OCI-LY7 (cell line): ENCODE results near the gene FRRS1. TPM values are rescaled to one million over a fixed set of nuclear protein-coding genes. Genes with fewer than 3 reads are reported as not detected.

Source experiments
- BruUV-seq: library from RNA; stranded (reverse); fragments of 400-500 nt; replicated peaks from 2 replicates; lab custom pipeline; 2021; lab: Mats Ljungman, UMichigan
- CTCF ChIA-PET: fragments of 300-600 bp; sonication (Branson Sonifier 250); formaldehyde crosslinking; loops from one replicate; lab custom pipeline; 2022; ENCODE audit warnings: antibody characterized with exemption; ENCODE audit not compliant: unreplicated experiment; lab: Charles Lee
- POLR2A ChIA-PET: fragments of 300-600 bp; sonication (Branson Sonifier 250); formaldehyde crosslinking; loops from one replicate; lab custom pipeline; 2022; ENCODE audit warnings: antibody characterized with exemption; lab: Charles Lee
- DNase-seq: peaks from one replicate; pipeline ENCODE4 v3.0.0-alpha.2; 2015; ENCODE audit warnings: low spot score
- H2AFZ ChIP-seq: fragments of 200-600 bp; sonication (generic), shearing (Covaris generic); 2 replicates; pipeline ENCODE4 v1.6.1; 2014; ENCODE audit warnings: mild to moderate bottlenecking, antibody characterized with exemption, low read length, moderate library complexity
- H3K27ac ChIP-seq: fragments of 200-600 bp; sonication (generic); 2 replicates; pipeline ENCODE4 v1.5.1; 2014; ENCODE audit warnings: mixed run types, low read depth, mild to moderate bottlenecking, moderate library complexity, low read length, inconsistent platforms; ENCODE audit not compliant: poor library complexity, severe bottlenecking
- H3K36me3 ChIP-seq: fragments of 200-600 bp; sonication (generic); 2 replicates; pipeline ENCODE4 v1.6.1; 2014; ENCODE audit warnings: mild to moderate bottlenecking, antibody characterized with exemption, low read length, moderate library complexity, mixed read lengths; ENCODE audit not compliant: insufficient read depth
- H3K4me1 ChIP-seq: fragments of 200-600 bp; sonication (generic); 2 replicates; pipeline ENCODE4 v1.5.1; 2014; ENCODE audit warnings: mild to moderate bottlenecking, low read length; ENCODE audit not compliant: insufficient read depth, poor library complexity, severe bottlenecking
- H3K4me2 ChIP-seq: fragments of 200-600 bp; sonication (generic); 2 replicates; pipeline ENCODE4 v1.6.1; 2014; ENCODE audit warnings: mild to moderate bottlenecking, low read length
- H3K4me3 ChIP-seq: fragments of 200-600 bp; sonication (generic); 2 replicates; pipeline ENCODE4 v1.5.1; 2014; ENCODE audit warnings: mild to moderate bottlenecking, low read depth, low read length; ENCODE audit not compliant: poor library complexity, severe bottlenecking
- H3K79me2 ChIP-seq: fragments of 200-600 bp; sonication (generic); 2 replicates; pipeline ENCODE4 v1.6.1; 2016; ENCODE audit warnings: low read depth, mild to moderate bottlenecking, low read length, moderate library complexity, mixed read lengths; ENCODE audit not compliant: insufficient read depth
- H3K9me2 ChIP-seq: fragments of 200-600 bp; sonication (generic); 2 replicates; pipeline ENCODE4 v1.6.1; 2016; ENCODE audit warnings: mild to moderate bottlenecking, low read length, mixed read lengths; ENCODE audit not compliant: insufficient read depth
- H3K9me3 ChIP-seq: fragments of 200-600 bp; sonication (generic); 2 replicates; pipeline ENCODE4 v1.6.1; 2014; ENCODE audit warnings: mild to moderate bottlenecking, mixed run types, low read length, mixed read lengths
- H4K20me1 ChIP-seq: fragments of 200-600 bp; sonication (generic); 2 replicates; pipeline ENCODE4 v1.6.1; 2014; ENCODE audit warnings: mild to moderate bottlenecking, antibody characterized with exemption, low read length, moderate library complexity, mixed read lengths; ENCODE audit not compliant: insufficient read depth
- EZH2phosphoT487 ChIP-seq: fragments of 200-600 bp; sonication (generic); IDR thresholded peaks from 2 replicates; pipeline ENCODE4 v1.6.1; 2018; ENCODE audit warnings: low read depth, borderline replicate concordance, mild to moderate bottlenecking, mixed run types, antibody characterized with exemption, low read length, moderate library complexity, mixed read lengths
- intact Hi-C: fragments of 100-400 bp; cut with micrococcal nuclease; formaldehyde crosslinking; loops from one replicate; pipeline ENCODE4 v1.10.0; 2022; ENCODE audit not compliant: unreplicated experiment
- total RNA-seq, 2 experiments: library from RNA; depleted of rRNA in 1 of 2; stranded (reverse); fragments of >200 nt in 1 of 2; shearing (Covaris generic) in 1 of 2; gene quantifications; 2 replicates each; pipeline ENCODE4 v1.2.3, GENCODE V29; 2014 to 2022
- TF ChIP-seq, protein P1 (sequence below): fragments of 200-600 bp; sonication (generic); conservative IDR thresholded peaks from 2 replicates; pipeline ENCODE4 v1.5.1; 2014; ENCODE audit warnings: mild to moderate bottlenecking, antibody characterized with exemption, low read length, moderate library complexity, mixed read lengths

FRRS1 gene
- total RNA-seq, 2 experiments from 2014 or later, result 4.5 to 6.5 TPM

DNA sequence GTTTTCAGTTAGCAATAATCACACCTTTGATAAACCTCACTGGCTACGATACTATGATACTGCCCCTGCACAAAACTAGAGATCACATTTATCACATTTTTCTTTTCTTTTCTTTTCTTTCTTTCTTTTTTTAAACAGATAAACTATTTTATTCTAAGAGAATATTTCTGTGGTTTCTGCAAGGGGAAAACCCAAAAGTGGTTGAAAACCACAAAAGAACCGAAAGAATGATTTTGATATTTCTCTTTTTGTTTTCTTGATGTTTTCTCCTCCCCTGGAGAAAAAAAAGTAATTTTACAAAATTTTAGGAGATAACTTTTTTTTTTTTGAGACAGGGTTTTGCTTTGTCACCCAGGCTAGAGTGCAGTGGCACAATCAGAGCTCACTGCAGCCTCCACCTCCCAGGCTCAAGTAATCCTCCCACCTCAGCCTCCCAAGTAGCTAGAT lies 18.4 kb upstream of the FRRS1 start:
- intact Hi-C loops, result no loop called here
- ChIA-PET CTCF (no interaction called here), POLR2A (no interaction called here)
- DNase-seq, result no peak
- Histone ChIP-seq H3K36me3 (no peaks in the 10 kb centered on the region), H3K4me3 (no peak overlapping the region), H4K20me1 (no peaks in the 10 kb centered on the region), H3K4me2 (peak overlapping the region; percentile 7; the same call in 1 of the 2 replicates), H3K4me1 (peaks cover 16% of the 10 kb centered on the region), H2AFZ (peak overlapping the region; percentile 95), H3K27ac (no peak overlapping the region), H3K9me2 (no peaks in the 10 kb centered on the region), H3K9me3 (no peaks in the 10 kb centered on the region), H3K79me2 (no peaks in the 10 kb centered on the region)
- TF ChIP-seq, protein P1, sequence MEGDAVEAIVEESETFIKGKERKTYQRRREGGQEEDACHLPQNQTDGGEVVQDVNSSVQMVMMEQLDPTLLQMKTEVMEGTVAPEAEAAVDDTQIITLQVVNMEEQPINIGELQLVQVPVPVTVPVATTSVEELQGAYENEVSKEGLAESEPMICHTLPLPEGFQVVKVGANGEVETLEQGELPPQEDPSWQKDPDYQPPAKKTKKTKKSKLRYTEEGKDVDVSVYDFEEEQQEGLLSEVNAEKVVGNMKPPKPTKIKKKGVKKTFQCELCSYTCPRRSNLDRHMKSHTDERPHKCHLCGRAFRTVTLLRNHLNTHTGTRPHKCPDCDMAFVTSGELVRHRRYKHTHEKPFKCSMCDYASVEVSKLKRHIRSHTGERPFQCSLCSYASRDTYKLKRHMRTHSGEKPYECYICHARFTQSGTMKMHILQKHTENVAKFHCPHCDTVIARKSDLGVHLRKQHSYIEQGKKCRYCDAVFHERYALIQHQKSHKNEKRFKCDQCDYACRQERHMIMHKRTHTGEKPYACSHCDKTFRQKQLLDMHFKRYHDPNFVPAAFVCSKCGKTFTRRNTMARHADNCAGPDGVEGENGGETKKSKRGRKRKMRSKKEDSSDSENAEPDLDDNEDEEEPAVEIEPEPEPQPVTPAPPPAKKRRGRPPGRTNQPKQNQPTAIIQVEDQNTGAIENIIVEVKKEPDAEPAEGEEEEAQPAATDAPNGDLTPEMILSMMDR, result no peak
- no TSS peak for BruUV-seq

DNA sequence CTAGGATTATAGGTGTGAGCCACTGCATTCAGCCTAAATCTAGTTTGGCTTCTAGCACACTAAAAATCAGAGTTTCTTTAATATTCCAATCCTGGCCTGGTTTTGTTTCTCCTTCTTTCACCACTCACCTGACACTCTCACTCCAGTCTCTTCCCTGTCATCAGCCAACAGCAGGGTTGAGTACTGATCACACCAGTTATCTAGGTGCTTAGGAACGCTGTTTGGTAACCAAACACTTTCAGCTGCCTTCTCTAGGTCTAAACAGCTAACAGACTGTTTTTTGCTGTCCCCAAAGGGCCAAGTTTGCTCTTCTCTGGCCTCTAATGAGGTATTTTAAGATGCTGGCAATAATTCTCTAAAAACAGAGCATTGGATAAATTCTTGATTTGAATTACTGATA lies 17.7 kb upstream of the FRRS1 start:
- Histone ChIP-seq H3K9me3 (no peaks in the 10 kb centered on the region), H4K20me1 (no peaks in the 10 kb centered on the region), H3K4me3 (no peak overlapping the region), H3K4me2 (peak overlapping the region; percentile 7; the same call in 1 of the 2 replicates), H3K27ac (no peak overlapping the region), H2AFZ (peak overlapping the region; percentile 95), H3K4me1 (peaks cover 16% of the 10 kb centered on the region), H3K9me2 (no peaks in the 10 kb centered on the region), H3K79me2 (no peaks in the 10 kb centered on the region), H3K36me3 (no peaks in the 10 kb centered on the region)
- no TSS peak for BruUV-seq
- no peak for DNase-seq
- intact Hi-C loops, result no loop called here
- POLR2A ChIA-PET, result interaction anchor here (0.7 kb wide), 1 partner anchor 171 kb away, joined by 5 read pairs; no protein-coding TSS in a partner anchor
- CTCF ChIA-PET, result no interaction called here
- TF ChIP-seq, protein P1, result no peak
- no peak for TF ChIP-seq EZH2phosphoT487

DNA sequence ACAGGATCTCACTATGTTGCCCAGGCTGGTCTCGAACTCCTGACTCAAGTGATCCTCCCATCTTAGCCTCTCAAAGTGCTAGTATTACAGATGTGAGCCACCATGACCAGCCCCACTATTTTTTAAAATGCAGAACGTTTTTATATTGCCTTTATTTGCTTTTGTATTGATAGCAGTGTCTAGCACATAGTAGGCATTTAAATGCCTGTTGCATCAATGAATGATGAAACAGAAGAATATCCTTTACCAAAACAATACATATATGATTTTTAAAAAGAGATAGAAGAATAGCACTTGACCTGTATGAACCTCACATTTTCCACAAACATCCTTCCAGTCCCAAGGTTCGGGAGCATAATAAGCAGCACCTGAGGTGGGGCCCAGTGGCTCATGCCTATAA lies 16.5 kb upstream of the FRRS1 start:
- Histone ChIP-seq H3K9me2 (no peaks in the 10 kb centered on the region), H3K27ac (no peak overlapping the region), H3K9me3 (no peaks in the 10 kb centered on the region), H3K4me2 (no peak overlapping the region), H3K4me3 (no peak overlapping the region), H3K4me1 (peaks cover 16% of the 10 kb centered on the region), H4K20me1 (no peaks in the 10 kb centered on the region), H3K79me2 (no peaks in the 10 kb centered on the region), H3K36me3 (no peaks in the 10 kb centered on the region), H2AFZ (no peak overlapping the region)
- ChIA-PET POLR2A (no interaction called here), CTCF (no interaction called here)
- no peak for DNase-seq
- BruUV-seq, result no TSS peak
- TF ChIP-seq, protein P1, result no peak
- TF ChIP-seq EZH2phosphoT487, result no peak
- intact Hi-C loops, result no loop called here
